Hematopoietic multipotent progenitor cell (in vitro differentiated cells): ENCODE measurements around the gene PDLIM7. TPM values are rescaled to one million over a fixed set of nuclear protein-coding genes. Genes with fewer than 3 reads are reported as not detected.

Experiments used
- DNase-seq, 3 donors: peaks; one replicate each; pipeline ENCODE4 v3.0.0-alpha.2; 2011 to 2015; ENCODE audit warnings: low read depth in 2 of 3, low spot score in 2 of 3
- total RNA-seq: library from RNA; depleted of rRNA; stranded (reverse); fragments of >200 nt; gene quantifications from one replicate; pipeline ENCODE4 v1.2.3, GENCODE V29; 2012

PDLIM7 gene
- total RNA-seq, 1 donor, result 21.3 TPM

DNA sequence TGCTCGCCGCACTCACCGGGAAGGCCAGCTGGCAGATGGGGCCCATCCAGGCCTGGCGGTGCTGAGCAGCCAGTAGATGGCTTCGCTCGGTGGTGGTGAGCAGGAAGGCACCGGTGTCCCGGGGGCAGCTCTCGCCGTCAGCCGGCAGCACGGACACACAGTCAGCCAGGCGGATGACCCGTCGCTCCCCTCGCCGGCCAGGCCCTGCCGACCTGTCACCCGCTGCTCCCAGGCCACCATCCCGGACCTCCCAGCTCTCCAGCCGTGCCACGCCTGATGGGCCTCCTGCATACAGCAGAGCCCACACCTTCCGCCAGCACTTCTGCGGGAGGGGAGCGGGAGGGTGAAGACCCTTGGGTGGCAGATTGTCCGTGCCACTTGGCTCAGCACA, 10.8 kb upstream of the PDLIM7 start:
- no peak for DNase-seq

DNA sequence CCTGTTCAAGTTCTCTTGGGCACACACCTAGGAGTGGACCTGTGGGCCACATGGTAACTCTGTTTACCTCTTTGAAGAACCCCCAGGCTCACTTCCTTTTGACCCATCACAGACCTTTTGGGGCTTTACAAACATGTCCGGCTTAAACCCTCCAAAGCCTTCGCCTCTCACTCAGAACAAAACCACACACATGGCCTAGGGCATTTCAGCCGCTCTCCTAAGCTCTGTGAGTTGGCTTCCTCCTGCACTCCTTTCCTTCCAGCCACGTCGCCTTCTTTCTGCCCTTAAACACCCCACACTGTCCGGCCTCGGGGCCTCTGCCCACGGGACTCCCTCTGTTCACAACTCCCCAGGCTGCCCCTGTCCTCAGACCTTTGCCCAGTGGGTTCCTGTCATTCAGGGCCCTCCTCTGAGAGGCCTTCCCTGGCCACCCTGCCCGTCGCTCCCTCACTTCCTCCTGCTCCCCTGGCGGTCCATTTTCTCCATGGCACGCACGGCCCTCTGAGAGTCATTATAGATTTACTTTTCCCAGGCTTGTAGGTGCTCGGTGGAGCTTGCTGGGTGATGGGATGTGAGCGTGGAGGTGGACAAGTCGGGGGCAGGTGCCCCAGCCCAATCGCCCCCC, 10.3 kb upstream of the PDLIM7 start:
- DNase-seq, result peak in 1 of 3 donors; percentile 37

DNA sequence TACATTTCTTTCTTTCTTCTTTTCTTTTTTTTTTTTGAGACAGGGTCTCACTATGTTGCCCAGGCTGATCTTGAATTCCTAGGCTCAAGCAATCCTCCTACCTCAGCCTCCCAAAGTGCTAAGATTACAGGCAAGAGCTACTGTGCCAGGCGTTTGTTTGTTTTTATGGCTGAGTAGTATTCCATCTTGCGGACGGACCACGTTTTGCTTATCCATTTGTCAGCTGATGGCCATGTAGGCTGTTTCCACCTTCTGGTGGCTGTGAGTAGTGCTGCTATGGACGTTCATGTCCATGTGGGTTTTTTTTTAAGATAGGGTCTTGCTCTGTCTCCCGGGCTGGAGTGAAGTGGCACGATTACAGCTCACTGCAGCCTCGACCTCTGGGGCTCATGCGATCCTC, 9.8 kb upstream of the PDLIM7 start:
- peak in 1 of 3 donors; percentile 56 for DNase-seq

DNA sequence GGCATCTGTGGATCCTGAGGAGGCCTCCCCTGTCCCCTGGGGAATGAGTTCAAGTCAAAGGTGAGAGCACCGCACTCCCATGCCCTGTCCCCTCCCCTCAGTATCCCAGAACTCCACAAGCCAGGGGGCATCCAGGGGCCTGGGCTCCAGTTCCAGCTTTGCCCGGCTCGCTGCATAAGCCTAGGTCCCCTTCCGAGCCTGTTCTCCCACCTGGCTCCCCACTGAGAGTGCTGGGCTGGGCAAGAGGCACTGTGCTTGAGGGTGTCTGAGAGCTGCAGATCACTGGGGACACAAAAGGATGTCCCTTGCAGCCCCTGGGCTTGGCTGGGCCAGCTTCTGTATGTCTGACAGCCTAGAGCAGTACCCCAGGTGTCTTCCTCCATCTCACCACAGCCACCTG, 7.7 kb upstream of the PDLIM7 start:
- DNase-seq, result no peak

DNA sequence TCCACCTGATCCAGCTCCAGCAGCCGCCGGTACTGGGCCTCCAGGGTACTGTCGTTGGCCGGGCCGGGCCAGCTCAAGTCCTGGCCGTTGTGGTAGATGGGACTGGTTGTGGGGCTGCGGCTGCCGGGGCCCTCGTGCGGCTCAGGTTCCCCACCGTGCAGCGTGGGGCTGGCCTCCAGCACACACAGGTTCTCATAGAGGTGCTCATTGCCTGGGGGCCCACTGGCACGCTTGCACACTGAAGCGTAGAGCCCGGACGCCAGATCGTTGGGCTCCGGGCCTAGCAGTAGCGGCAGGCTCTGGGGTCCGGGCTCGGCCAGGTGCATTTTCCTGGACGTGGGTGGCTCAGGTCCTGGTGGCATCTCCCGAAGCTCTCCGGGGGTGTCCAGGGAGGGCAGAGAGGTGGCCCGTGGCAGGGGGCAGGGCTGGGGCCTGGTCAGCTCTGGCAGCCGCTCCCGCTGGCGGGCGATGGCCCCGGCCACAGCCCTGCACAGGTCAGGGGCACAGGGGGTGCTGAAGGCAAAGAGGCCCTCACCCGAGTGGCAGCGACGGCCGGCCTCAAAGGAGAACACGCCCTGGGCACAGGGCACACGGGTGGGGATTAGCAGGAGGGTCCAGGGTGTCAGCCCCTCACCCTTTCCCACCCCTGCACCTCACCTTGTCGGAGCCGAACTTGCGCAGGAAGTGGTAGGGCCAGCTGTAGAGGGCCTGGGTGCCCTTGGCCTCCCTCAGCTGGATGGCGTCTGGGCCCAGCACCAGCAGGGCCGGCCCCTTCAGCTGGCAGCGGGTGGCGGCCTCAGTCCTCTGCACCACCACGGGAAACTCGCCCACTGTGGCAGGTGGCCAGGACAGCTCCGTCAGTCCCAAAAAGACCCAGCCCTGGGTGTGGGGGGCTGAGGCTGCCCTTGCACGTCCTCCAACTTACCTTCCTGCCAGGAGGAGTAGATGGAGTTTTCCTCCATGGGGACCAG, 7.0 kb upstream of the PDLIM7 start:
- DNase-seq, result no peak

DNA sequence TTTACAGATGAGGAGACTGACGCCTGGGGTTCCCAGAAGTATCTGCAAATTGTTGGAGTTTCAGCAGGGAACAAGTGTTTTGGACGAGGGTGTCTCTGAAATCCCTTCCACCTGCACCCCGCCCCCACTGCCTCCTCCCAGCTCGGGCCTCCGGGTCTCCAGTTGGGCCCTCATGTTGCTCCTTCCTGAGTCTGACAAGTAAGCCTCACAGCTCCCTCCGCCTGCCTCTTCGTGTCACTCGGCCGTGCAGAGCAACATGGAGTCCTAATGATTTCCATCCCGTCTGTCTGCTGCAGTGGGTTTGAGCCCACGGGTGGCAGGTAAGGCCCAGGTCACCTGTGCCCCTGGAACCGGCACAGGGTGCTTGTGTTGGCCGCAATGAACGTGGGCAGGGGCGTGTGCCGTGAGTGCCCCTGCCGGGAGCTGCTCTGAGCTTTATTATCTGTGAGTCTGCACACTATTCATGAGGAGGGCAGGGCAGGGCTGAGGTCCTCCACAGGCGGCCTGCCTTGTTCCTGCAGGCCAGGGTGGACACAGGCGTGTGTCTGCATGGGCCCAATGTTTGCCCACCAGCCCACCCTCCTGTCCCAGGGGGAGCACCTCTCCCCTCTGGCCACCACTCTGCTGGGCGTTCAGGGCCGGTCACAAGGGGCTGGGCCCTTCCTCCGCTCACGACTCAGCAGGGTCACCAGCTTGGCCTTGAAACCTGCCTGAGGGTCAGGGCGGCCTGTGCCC, 6.1 kb upstream of the PDLIM7 start:
- no peak for DNase-seq

DNA sequence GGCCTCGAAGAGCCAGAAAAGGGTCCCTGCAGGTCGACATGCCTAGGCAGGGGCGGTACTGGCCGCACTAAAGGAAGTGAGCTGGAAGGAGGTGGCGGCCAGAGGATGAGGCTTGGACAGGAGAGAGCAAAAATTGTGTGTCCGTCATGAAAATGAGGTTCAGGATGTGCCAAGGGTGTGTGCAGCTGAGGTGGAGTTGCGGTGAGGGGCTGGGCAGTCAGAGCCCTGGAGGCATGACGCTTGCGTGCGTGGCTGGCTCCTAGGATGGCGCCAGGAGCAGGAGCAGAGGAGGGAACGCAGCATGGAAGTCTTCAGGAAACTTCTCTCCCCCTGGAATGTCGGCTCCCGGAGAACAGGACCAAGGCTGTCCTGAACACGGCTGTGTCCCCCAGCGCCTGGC, 5.5 kb upstream of the PDLIM7 start:
- DNase-seq, result no peak

DNA sequence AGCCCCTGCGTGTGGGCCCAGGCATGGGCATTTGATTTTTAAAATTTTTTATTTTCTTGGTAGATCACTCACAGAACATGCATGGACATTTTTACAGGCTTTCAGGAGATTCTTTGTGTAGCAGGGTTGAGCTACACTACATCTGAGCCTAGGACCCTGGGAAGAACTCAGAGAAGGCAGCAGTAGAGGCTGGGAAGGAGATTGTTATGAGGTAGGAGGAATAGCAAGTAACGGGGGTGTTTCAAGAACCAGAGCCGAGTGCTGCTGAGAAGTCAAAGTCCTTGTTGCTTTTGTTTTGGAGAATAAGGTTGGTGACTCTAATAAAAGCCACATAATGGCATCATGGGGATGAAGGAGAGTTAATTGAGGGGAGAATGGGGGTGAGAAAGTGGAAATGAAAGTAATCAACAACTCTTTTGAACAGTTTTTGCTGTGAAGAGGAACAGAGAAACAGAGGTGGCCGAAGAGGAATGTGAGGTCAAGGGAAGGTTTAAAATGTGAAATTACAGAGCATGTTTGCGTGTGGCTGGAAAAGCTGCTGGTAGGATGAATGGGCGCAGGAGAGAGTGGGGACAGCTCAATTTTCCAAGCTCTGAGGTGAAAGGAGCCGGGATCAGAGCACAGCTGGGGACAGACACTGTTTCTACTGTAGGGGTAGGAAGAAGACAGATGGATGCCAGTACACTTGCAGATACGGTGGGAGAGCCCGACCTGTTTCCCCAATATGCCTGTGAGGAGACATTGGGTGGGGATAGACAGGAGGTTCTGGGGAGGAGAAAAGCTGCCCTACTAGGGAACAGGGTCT, 4.7 kb upstream of the PDLIM7 start:
- no peak for DNase-seq

DNA sequence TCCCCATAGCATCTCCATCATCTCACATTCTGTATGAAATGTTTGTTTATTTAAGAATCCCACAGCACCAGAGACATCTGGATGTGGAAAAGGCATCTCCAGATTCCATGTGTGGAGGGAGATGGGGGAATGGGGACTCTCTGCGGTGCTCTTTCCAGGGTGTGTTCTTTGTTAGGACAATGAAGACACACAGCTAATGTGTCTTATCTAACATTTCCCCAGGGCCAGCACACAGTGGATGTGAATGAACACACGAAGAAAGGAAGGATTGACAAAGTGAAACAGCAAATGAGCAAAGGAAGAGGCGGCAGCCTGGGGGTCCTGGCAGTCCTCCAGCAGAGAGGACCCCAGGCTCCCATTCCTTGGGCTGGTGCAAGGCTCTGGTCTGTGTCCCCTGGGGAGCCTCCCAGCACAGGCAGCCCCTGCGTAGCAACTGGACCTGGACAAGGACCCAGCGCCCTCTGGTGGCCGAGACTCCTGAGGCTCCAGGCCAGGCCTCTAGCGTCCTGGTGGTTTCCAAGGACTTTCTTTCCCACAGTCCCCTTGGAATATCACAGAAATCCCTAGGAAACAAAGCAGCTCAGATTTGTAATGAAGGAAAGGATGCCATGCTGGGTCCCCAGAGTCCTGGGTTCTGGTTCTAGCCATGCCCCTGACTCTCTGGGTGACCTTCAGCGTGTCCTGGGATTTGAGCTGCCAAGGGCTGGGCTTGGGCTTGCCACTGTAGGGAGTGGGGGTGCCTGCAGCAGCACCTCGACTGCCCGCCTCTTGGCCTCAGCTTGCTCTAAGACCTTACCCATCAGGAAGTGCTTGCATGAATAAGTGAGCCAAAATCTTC, 3.5 kb upstream of the PDLIM7 start:
- peak; percentile 76 to 81 (median 77) for DNase-seq

DNA sequence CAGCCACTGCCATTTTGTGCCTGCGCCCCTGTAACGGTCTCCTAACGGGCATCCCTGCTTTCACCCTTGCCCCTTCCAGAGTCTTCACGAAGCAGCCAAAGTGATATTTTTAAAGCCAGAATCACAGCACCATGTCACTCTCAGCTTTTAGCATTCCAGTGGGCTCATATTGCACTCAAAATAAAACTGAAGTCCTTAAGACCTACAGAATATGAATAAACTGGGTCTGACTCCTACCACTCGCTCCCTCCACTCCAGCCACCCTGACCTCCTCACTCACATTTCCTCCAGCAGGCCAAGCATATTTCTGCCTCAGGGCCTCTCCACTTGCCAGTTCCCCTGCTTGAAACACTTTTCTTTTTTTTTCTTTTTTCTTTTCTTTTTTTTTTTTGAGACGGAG, 2.4 kb upstream of the PDLIM7 start:
- no peak for DNase-seq

DNA sequence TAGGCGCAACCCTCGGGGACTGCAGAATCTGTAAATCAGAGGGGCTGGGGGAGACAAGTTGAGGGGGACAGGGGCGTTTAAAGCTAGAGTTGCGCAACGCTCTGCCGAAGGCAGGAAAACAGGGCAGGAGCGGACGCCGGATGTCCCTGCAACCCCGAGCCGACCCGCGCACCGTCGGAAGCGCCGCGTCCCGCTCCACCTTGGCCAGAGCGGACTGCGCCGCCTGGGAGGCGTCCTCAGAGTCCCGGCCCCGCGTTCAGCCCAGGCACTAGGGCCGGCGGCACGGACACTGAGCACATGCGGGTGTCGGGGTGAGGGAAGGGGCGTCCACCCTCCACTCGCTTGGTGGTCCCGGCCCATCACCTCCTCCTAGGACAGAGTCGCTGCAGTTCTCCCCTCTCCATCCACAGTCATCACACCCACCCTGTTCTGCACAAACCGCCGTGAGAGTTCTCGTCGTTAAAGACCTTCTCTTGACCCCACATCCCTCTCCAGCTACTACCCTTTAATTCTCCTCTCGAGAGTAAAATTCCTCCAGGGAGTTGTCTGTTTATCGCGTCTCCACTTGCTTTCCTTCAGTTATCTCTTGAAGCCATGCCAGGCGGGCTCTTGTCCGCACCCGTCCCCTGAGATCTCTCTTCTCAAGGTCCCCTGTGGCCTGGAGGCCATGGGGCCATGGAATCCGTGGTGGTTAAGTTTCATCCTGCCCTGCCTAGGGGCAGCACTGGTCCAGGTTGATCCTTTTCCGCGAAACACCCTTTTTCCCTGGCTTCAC, 796 bp upstream of the PDLIM7 start:
- no peak for DNase-seq

DNA sequence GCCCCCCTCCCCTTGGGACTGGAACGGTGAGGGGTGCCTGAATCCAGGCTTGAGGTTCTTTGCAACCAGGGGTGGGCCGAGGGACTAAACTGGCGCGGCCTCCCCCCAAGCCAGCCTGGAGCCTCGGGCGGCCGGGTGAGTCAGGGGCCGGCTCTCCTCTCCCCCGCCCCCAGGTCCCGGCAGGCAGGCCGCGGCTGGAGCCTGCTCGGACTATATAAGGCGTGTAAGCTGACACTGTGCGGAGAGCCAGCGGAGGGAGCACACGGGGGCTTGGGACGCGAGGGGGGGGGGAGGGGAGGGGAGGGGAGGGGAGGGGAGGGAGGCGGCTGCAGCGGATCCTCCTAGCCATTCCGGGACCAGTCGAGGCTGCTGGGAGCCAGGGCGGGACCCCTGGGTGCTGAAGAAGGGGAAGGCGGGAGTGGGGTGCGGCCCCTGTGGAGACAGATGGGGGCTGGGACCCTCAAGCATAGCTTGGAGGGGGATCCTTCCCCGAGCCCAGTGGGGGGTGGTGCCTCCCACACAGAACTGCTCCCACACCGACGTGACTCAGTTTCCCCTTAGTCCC, 595 bp downstream of the PDLIM7 start:
- DNase-seq, result no peak

DNA sequence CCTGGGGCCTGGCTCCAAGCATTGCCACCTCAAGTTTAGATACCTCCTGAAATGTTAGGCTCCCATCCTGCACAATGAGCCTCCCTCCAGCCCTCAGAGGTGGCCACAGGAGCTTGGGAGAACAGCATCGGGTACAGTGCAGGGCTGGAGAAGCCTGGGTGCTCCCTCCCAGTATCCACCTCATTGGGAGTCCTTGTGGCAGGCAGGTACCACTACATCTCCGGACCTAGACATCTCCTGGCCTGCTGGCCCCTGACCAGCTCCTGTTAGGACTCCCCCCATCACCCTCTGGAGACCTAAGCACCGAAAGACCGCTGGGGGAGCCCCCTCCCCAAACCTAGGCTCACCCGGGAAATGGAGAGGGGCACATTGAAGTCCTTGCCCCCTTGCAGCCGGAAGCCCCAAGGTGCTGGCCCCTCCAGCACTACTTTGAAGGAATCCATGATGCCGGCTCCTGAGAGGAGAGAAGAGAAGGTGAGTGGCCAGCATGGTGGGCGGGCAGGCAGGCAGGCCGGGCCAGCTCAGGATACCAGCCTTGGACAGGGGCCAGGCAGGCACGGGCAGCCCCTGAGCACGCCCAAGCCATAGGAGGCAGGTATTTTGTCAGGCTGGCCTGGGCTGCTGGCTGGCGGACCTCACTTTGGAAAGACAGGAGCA, 1.2 kb downstream of the PDLIM7 start:
- no peak for DNase-seq

DNA sequence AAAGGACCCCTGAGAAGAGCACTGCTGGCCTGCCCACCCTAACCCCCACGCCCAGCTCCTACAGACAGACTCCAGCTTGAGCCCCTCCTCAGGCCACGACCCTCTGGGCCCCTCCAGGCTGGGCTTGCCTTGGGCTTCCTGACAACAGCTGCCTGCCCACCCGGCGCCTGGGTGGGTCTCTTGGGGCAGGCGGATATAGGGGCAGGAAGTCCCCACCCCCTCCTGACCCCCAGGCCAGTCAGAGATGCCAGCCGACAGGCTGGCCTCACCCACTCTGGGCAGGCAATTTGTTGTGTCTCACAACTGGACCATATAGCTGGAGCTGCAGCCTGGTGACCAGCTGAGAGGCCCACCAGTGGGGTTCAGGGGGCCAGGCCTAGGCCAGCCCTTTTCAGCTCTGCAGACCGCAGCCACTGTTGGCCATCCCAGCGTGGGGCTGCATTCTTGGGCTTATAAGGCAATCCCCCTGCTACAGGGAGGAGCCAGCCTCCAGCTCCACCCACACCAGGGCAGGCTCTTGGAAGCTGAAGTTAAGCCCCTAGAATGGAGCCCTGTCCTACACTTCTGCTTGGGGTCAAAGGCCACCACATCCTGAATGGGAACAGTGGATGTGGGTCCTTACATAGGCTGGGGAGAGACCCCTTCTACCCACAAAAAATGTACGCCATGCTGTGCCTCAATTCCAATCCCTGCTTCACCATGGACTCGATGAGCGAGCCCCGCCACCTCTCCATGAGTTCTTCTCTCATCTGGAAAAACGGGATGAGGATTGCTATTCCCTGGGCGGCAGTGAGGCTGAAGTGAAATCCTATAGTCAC, 2.0 kb downstream of the PDLIM7 start:
- no peak for DNase-seq

DNA sequence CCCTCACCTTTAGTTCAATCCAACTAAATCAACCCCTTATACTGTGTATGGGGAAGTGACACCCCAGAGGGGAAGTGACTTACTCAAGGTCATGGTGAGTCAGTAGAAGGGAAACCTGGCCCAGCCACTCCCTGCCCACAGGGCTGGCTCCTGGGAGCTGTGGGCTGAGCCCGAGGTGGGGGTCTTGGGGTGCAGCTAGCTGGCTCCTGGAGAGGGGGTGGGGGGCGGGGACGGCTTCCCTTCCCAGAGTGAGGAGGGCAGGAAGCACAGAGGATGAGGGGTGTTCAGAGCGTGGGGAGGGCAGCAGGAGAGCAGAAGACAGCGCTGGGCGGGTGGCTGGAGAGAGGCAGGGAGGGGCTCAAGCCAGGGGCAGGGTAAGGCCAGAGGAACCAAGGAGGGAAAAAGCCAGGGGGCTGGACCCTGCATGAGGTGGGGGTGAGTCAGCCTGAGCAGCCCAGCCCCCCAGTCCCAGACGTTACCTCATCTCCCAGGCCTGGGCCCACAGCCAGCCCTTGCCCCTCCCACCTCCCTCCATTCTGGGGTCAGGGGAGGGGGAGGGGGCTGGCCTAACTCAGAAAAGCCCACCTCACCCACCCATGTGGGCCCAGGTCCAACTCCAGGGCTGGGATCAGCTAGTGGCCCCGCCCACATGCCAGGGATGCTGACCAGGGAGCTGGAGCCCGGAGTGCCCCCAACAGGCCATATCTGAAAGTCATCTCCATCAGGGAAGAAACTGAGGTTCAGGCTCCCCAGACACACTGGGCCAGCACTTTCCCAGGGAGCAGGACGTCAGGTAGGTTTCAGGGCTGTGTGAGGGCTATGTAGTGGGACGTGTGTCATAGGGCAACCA, 2.8 kb downstream of the PDLIM7 start:
- peak in 2 of 3 donors; percentile 55 to 77 for DNase-seq

DNA sequence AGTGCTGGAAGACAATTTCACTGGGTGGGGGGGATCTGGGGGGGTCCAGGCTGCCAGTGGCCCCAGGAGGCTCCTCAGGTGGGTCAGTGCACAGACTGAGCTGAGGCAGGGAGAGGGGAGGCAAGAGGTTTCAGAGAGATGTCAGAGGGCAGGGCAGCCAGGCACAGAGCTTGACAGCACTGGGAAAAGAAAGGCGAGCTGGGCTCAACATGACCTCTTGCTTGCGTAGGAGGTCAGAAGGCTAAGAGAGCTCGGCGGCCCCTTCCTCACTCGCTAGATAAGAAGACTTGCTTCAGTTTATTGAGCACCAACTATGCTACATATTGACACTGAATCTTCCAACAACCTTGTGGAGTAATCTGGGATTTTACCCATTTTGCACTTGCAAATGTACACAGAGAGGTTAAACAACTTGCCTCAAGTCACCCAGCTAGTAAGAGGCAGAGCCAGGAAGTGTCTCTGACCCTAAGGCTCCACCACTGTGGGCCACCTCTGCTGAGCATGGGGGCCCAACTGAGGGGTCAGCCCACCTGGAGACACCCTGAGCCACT, 3.5 kb downstream of the PDLIM7 start:
- DNase-seq, result no peak
